BLaER1 treated with 17β-estradiol and CSF1 and Interleukin-3, amounts not matched to agents 10 nM and 100 nM (cell line): ENCODE data around the gene SPOCD1.
"Not testable (repeated sequence)": the region's sequence is repeated elsewhere in the genome, so short reads cannot be mapped to it uniquely, and the experiment has no call there.

Source experiments
- H3K27ac ChIP-seq, 11 experiments: shearing (Covaris generic); formaldehyde crosslinking; 2 replicates each; pipeline ENCODE4 v1.8.1; 2022
- H3K27me3 ChIP-seq, 11 experiments: shearing (Covaris generic); formaldehyde crosslinking; 2 replicates each; pipeline ENCODE4 v1.8.1; 2022
- H3K36me3 ChIP-seq, 11 experiments: shearing (Covaris generic); formaldehyde crosslinking; 2 replicates each; pipeline ENCODE4 v1.8.1; 2022
- H3K4me1 ChIP-seq, 10 experiments: shearing (Covaris generic); formaldehyde crosslinking; 2 replicates each; pipeline ENCODE4 v1.8.1; 2022
- H3K4me2 ChIP-seq, 11 experiments: shearing (Covaris generic); formaldehyde crosslinking; 2 replicates each; pipeline ENCODE4 v1.8.1; 2022
- H3K4me3 ChIP-seq, 10 experiments: shearing (Covaris generic); formaldehyde crosslinking; 2 replicates each; pipeline ENCODE4 v1.8.1; 2022
- H3K9ac ChIP-seq, 11 experiments: shearing (Covaris generic); formaldehyde crosslinking; 2 replicates each; pipeline ENCODE4 v1.8.1; 2022
- H3K9me3 ChIP-seq, 11 experiments: shearing (Covaris generic); formaldehyde crosslinking; replicated peaks in 1 of 11; 2 replicates each; pipeline ENCODE4 v1.8.1; 2022
- H4K20me1 ChIP-seq, 11 experiments: shearing (Covaris generic); formaldehyde crosslinking; 2 replicates each; pipeline ENCODE4 v1.8.1; 2022
- Cebpa-rat ChIP-seq, 11 experiments: shearing (Covaris generic); IDR thresholded peaks; 2 replicates each; pipeline ENCODE4 v1.8.1; 2022

Gene SPOCD1

DNA sequence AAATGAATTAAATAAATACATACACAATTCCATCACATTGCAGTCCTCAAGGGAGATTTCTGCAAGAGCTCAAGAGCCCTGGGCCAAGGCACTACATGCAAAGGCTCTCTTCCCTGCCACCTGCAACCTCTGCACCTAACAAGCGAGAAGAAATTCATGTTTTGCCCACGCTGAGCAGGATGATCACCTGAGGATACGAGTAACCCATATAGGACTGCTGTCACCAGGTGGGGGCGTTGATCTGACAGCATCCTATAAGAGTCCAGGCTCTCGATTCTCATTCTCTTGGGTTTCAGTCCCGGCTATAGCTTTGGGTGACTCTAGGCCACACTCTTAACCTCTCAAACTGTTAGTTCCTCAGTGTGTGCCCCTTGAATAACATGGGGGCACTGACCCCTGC is 18.7 kb upstream of the SPOCD1 start:
- no peak for TF ChIP-seq Cebpa-rat (IDR thresholded peaks at IDR 0.05)
- Histone ChIP-seq H3K27me3 (peaks cover 0 to 4% (median 0%) of the 10 kb centered on the region in 11 experiments; a peak in 1 of 22 replicates), H4K20me1 (no peaks in the 10 kb centered on the region), H3K9me3 (no peaks in the 10 kb centered on the region), H3K9ac (no peak overlapping the region), H3K36me3 (no peaks in the 10 kb centered on the region), H3K27ac (no peak overlapping the region), H3K4me1 (peaks cover 0 to 30% (median 19%) of the 10 kb centered on the region in 10 experiments; a peak in 18 of 20 replicates), H3K4me2 (no peak overlapping the region), H3K4me3 (no peak overlapping the region)

DNA sequence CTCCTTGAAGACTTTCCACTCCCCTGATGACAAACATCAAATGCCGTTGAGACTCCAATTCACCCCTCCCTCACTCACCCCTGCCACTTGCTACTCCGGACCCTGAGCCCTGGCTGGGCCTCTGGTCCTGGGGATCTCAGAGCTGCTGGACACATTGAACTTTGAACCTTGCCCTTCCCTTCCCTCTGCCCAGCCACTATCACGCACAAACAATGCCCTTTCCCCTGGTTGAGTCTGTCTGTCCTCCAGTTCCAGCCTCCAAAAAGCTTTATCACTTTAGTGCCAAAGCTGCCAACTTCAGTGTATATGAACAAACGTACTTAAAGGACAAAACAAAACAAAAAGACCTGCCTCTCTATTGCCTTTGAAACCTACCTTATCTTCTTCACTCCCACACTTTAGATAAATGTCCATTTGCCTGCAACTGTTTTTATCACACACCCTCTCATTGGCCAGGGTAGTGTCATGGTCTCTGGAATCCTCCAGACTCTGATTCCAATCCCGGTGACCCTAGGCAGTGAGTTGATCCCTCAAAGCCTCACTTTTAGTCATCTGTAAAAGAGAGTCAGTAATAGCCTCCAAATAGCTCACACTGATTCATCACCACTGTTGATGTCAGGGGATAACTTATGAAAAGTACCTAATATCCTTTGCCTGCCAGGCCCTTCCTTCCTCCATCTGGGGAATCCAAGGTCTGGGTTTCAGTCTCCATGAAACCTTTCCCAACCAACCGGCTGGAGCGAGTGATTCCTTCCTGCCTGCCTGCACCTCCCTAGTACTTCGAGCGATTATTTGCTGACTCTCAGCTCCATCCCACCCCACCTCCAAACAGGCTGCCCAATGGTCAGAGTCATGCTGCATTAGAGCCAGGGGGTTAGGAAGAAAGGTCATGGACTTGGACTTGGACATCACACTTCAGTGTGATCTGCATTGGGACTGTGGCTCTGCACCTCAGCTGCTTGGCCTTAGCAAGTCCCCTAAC is 15.9 kb upstream of the SPOCD1 start:
- Histone ChIP-seq H4K20me1 (peaks cover 0 to 4% (median 0%) of the 10 kb centered on the region in 11 experiments; a peak in 1 of 22 replicates), H3K4me2 (no peak overlapping the region), H3K36me3 (no peaks in the 10 kb centered on the region), H3K9me3 (no peaks in the 10 kb centered on the region), H3K27me3 (peaks cover 0 to 4% (median 0%) of the 10 kb centered on the region in 11 experiments; a peak in 1 of 22 replicates), H3K27ac (no peak overlapping the region), H3K4me1 (peaks cover 26 to 46% (median 42%) of the 10 kb centered on the region in 10 experiments), H3K4me3 (no peak overlapping the region), H3K9ac (no peak overlapping the region)
- no peak for TF ChIP-seq Cebpa-rat (IDR thresholded peaks at IDR 0.05)

DNA sequence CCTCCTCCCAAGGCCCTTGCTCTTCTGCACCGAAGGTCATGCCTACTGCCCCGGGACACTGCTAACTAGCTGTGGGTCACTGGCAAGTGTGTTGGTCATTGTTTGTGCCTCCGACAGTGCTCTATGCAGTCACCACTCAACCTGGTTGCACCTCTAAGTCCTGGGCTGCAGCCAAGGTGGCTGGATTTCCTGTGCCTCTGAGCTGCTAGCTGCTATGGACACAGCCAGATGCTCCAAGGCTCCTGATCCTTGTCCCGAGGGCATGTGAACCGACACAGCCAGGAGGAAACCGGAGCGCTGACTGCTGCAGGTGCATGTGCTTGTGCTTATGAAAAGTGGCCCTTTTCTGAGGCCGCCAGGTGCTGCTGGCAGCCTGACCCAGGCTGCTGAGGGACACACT is 14.7 kb upstream of the SPOCD1 start:
- H3K4me2 ChIP-seq = peak overlapping the region in 8 of 11 experiments; percentile 15 to 90 (median 80); a peak in 10 of 22 replicates
- H3K4me3 ChIP-seq = no peak overlapping the region
- no peaks in the 10 kb centered on the region for H3K36me3 ChIP-seq
- peaks cover 0 to 4% (median 0%) of the 10 kb centered on the region in 11 experiments; a peak in 1 of 22 replicates for H4K20me1 ChIP-seq
- peak overlapping the region in 1 of 11 experiments; percentile 89; a peak in 1 of 22 replicates for H3K27ac ChIP-seq
- peaks cover 0 to 4% (median 0%) of the 10 kb centered on the region in 11 experiments; a peak in 1 of 22 replicates for H3K27me3 ChIP-seq
- no peak overlapping the region for H3K9ac ChIP-seq
- peaks cover 29 to 54% (median 49%) of the 10 kb centered on the region in 10 experiments for H3K4me1 ChIP-seq
- H3K9me3 ChIP-seq = no peaks in the 10 kb centered on the region
- TF ChIP-seq Cebpa-rat (IDR thresholded peaks at IDR 0.05) = no peak

DNA sequence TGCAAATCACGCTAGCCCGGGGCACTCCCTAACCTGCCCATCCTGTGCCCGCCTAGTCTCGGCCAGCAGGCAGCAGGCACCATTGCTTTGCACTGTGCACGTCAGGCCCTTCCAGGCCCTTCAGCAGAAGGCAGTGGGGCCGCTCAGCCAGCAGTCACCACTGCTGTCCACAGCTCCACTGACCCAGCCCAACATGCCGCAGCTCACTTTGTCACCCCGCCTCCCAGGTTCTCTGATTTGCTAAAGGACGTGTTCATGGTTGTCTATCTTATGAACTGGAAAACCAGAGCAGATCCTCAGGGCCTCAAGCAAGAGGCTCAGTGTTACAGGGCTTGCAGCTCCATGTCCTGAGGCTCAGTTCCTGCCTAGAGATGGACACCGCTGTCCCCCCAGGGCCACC is 14.2 kb upstream of the SPOCD1 start:
- H3K4me2 ChIP-seq = peak overlapping the region in 8 of 11 experiments; percentile 48 to 90 (median 80); a peak in 13 of 22 replicates
- no peaks in the 10 kb centered on the region for H3K9me3 ChIP-seq
- peaks cover 0 to 4% (median 0%) of the 10 kb centered on the region in 11 experiments; a peak in 1 of 22 replicates for H3K27me3 ChIP-seq
- H3K4me1 ChIP-seq = peaks cover 29 to 59% (median 49%) of the 10 kb centered on the region in 10 experiments
- H3K27ac ChIP-seq = peak overlapping the region in 1 of 11 experiments; percentile 89; a peak in 1 of 22 replicates
- H4K20me1 ChIP-seq = peaks cover 0 to 4% (median 0%) of the 10 kb centered on the region in 11 experiments; a peak in 1 of 22 replicates
- TF ChIP-seq Cebpa-rat (IDR thresholded peaks at IDR 0.05) = no peak
- H3K4me3 ChIP-seq = no peak overlapping the region
- no peaks in the 10 kb centered on the region for H3K36me3 ChIP-seq
- no peak overlapping the region for H3K9ac ChIP-seq

DNA sequence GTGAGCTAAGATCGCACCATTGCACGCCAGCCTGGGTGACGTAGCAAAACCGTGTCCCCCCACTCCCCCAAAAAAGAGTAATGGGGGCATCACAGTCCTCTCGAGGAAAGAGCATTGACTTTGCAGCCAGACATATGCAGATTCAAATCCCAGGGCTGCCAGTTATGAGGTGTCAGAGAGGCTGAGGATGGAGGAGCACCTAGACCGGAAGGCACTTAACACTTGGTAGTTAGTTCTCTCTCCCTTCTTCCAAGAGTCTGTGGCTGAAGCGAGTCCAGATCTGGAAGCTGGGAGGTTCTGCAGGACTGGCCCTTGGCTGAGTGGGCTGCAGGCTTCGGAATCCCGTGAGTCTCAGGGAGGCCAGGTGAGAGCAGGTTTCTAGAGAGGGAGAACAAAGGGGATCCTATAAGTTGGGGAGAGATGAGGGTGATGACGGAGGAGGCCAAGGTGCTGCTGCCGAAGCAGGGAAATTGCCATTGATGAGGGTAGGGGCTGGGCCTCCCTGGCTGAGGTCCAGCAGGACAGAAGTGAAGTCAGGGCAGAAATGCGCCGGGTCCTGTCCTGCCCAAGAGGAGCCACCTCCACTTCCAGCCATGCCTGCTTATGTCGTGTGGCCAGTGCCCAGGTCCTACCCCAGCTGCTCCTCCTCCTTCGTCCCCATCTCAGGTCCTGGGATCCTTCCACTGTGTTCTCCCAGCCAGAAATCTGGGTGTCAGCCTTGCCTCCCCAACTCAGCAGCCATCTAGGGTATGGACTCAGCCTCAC is 13.3 kb upstream of the SPOCD1 start:
- Histone ChIP-seq H3K4me2 (peak overlapping the region; percentile 30 to 90 (median 77); a peak in 20 of 22 replicates), H3K4me3 (no peak overlapping the region), H3K9ac (peak overlapping the region in 5 of 11 experiments; percentile 3 to 52 (median 33); a peak in 6 of 22 replicates), H3K4me1 (peaks cover 29 to 62% (median 49%) of the 10 kb centered on the region in 10 experiments), H3K27ac (peak overlapping the region in 8 of 11 experiments; percentile 38 to 91 (median 80); a peak in 14 of 22 replicates), H3K27me3 (peaks cover 0 to 4% (median 0%) of the 10 kb centered on the region in 11 experiments; a peak in 1 of 22 replicates), H3K36me3 (no peaks in the 10 kb centered on the region), H4K20me1 (peaks cover 0 to 4% (median 0%) of the 10 kb centered on the region in 11 experiments; a peak in 1 of 22 replicates), H3K9me3 (no peaks in the 10 kb centered on the region)
- TF ChIP-seq Cebpa-rat (IDR thresholded peaks at IDR 0.05) = no peak

DNA sequence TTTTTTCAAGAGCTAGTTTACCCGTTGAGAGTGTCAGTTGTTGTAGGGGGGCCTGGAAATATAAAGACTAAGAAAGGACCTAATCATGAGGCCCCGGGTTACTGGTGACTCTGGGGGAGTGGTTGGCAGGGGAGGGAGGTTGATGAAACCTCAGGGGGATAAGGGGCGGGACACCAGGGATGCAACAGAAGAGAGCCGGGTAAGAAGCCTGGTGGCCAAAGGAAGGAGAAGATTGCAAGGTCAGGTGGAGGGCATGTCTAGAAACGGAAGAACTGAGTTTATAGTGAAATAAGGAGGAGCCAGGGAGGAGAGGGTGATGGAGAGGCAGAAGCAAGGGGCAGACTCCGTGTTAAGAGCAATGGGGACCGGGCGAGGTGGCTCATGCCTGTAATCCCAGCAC is 12.5 kb upstream of the SPOCD1 start:
- no peaks in the 10 kb centered on the region for H3K9me3 ChIP-seq
- peaks cover 0 to 4% (median 0%) of the 10 kb centered on the region in 11 experiments; a peak in 1 of 22 replicates for H4K20me1 ChIP-seq
- H3K9ac ChIP-seq = peak overlapping the region in 8 of 11 experiments; percentile 11 to 79 (median 54); a peak in 10 of 22 replicates
- H3K27ac ChIP-seq = peak overlapping the region in 8 of 11 experiments; percentile 59 to 91 (median 80); a peak in 16 of 22 replicates
- TF ChIP-seq Cebpa-rat (IDR thresholded peaks at IDR 0.05) = no peak
- no peak overlapping the region for H3K4me3 ChIP-seq
- H3K36me3 ChIP-seq = no peaks in the 10 kb centered on the region
- H3K27me3 ChIP-seq = peaks cover 0 to 5% (median 0%) of the 10 kb centered on the region in 11 experiments; a peak in 1 of 22 replicates
- H3K4me2 ChIP-seq = peak overlapping the region; percentile 30 to 90 (median 77); a peak in 20 of 22 replicates
- peaks cover 29 to 62% (median 49%) of the 10 kb centered on the region in 10 experiments for H3K4me1 ChIP-seq

DNA sequence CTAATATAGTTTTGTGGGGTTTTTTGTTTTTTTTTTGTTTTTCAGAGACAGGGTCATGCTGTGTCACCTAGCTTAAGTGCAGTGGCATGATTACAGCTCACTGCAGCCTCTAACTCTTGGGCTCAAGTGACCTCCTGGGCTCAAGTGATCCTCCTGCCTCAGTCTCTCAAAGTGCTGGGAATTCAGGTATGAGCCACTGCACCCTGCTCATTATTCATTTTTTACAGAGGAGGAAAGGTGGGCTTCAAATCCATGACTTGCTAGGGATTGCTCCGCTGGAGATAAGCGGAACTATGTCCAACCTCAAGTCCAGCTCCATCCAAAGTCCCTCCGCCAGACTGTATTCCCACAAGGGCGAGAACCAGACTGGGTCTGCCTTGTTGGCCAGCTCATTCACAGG is 8.0 kb upstream of the SPOCD1 start:
- no peaks in the 10 kb centered on the region for H3K36me3 ChIP-seq
- H3K27ac ChIP-seq = 0 out of 22 replicates have a peak overlapping the region, but pooled peaks of 1 of the 11 experiments have one; percentile 7

DNA sequence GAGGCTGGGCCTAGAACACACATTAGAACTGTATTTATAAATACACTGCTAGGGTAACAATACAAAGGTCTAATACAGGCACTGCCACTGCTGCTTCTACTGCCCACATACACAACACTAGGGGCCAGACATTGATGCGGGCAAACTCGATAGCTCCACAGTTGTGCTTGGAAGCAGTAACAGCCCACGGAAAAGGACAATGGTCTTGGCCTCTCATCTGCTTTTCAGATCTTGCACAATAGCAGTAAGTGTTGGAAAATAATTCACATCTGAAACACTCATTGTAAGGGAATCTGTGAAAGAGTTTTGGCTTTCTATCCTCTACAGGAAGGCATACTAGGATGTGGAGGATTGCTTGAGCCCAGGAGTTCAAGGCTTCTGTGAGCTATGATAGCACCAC is 6.9 kb upstream of the SPOCD1 start:
- H3K36me3 ChIP-seq = no peaks in the 10 kb centered on the region
- H3K4me2 ChIP-seq = no peak overlapping the region
- peaks cover 0 to 4% (median 0%) of the 10 kb centered on the region in 11 experiments; a peak in 1 of 22 replicates for H4K20me1 ChIP-seq
- H3K4me1 ChIP-seq = peaks cover 14 to 35% (median 20%) of the 10 kb centered on the region in 10 experiments
- no peak overlapping the region for H3K9ac ChIP-seq
- 0 out of 22 replicates have a peak, but pooled peaks cover 0 to 3% (median 0%) of the 10 kb centered on the region in 11 experiments for H3K9me3 ChIP-seq
- H3K27ac ChIP-seq = no peak overlapping the region; a peak in 2 of 22 replicates
- no peak overlapping the region for H3K4me3 ChIP-seq
- TF ChIP-seq Cebpa-rat (IDR thresholded peaks at IDR 0.05) = peak in 1 of 11 experiments; percentile 28; a peak in 1 of 22 replicates
- H3K27me3 ChIP-seq = peaks cover 0 to 18% (median 0%) of the 10 kb centered on the region in 11 experiments; a peak in 2 of 22 replicates

More for the DNA sequence above, 8.0 kb upstream of the SPOCD1 start:
- Histone ChIP-seq H3K4me1 (peaks cover 23 to 40% (median 27%) of the 10 kb centered on the region in 10 experiments), H3K9ac (no peak overlapping the region), H3K9me3 (no peaks in the 10 kb centered on the region), H4K20me1 (peaks cover 0 to 4% (median 0%) of the 10 kb centered on the region in 11 experiments; a peak in 1 of 22 replicates), H3K4me3 (no peak overlapping the region), H3K4me2 (no peak overlapping the region), H3K27me3 (peaks cover 0 to 7% (median 0%) of the 10 kb centered on the region in 11 experiments; a peak in 2 of 22 replicates)
- TF ChIP-seq Cebpa-rat (IDR thresholded peaks at IDR 0.05) = no peak

DNA sequence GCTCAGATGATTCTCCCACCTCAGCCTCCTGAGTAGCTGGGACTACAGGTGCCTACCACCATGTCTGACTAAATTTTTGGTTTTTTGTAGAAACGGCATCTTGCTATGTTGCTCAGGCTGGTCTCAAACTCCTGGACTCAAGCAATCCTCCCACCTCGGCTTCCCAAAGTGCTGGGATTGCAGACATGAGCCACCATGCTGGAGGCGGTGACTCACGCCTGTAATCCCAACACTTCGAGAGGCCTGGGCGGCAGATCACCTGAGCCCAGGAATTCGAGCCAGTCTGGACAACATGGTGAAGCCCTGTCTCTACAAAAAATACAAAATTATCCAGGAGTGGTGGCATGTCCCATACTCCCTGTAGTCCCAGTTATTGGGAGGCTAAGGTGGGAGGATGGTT is 4.4 kb upstream of the SPOCD1 start:
- not testable (repeated sequence) for H3K9ac ChIP-seq, H4K20me1 ChIP-seq, H3K27ac ChIP-seq, H3K36me3 ChIP-seq, H3K9me3 ChIP-seq, H3K4me2 ChIP-seq, H3K4me3 ChIP-seq
- Histone ChIP-seq H3K4me1 (peaks cover 4 to 34% (median 25%) of the 10 kb centered on the region in 10 experiments), H3K27me3 (peaks cover 0 to 25% (median 0%) of the 10 kb centered on the region in 11 experiments; a peak in 4 of 22 replicates)
